HCT116 (cell line): Measurements from ENCODE around the gene SH3YL1. TPM values are rescaled to one million over a fixed set of nuclear protein-coding genes. Genes with fewer than 3 reads are reported as not detected.

ENCODE experiments used
- ATAC-seq: fragments of 200-7000 bp; cut with Tn5 transposase; 2 replicates; pipeline ENCODE4 v1.9.1; 2020; ENCODE audit warnings: mild to moderate bottlenecking, moderate library complexity
- BruUV-seq: library from RNA; stranded (reverse); fragments of 400-500 nt; replicated peaks from 2 replicates; lab custom pipeline; 2021; lab: Mats Ljungman, UMichigan
- CTCF ChIA-PET: fragments of 300-600 bp; sonication (Branson Sonifier 250); formaldehyde crosslinking; loops from one replicate; lab custom pipeline; 2021; ENCODE audit warnings: antibody characterized with exemption; lab: Charles Lee
- POLR2A ChIA-PET: fragments of 300-600, 350-600 bp; sonication (Branson Sonifier 250); formaldehyde crosslinking; loops from one replicate; lab custom pipeline; 2021; ENCODE audit warnings: antibody characterized with exemption; lab: Charles Lee
- RAD21 ChIA-PET, 2 experiments: fragments of 300-600 bp; sonication (Branson Sonifier 250); formaldehyde crosslinking; loops; one replicate each; lab custom pipeline; 2023; ENCODE audit warnings: low total read pairs in 2 of 2; ENCODE audit not compliant: uncharacterized antibody in 2 of 2, unreplicated experiment in 2 of 2, low non-redundant PET in 1 of 2; lab: Charles Lee
- DNase-seq: peaks from one replicate; pipeline ENCODE4 v3.0.0-alpha.2; 2010; ENCODE audit warnings: low read depth, low spot score
- H2AFZ ChIP-seq: fragments of 200-600 bp; shearing (Covaris generic), sonication (generic); 2 replicates; pipeline ENCODE4 v1.6.1; 2017; ENCODE audit warnings: low read depth, mixed run types, mixed read lengths, antibody characterized with exemption, low read length; ENCODE audit not compliant: poor library complexity, severe bottlenecking
- H3K27ac ChIP-seq: 2 replicates; pipeline ENCODE4 v1.5.1; 2012; ENCODE audit warnings: low read depth, low read length
- H3K27me3 ChIP-seq: fragments of 200-600 bp; sonication (generic); 2 replicates; pipeline ENCODE4 v1.6.1; 2016; ENCODE audit warnings: mixed run types, low read length, mixed read lengths; ENCODE audit not compliant: insufficient read depth
- H3K36me3 ChIP-seq, 2 experiments: fragments of 200-500 bp in 1 of 2; fragments of 200-600 bp in 1 of 2; sonication (Bioruptor generic) in 1 of 2; sonication (generic) in 1 of 2; 2 replicates each; pipeline versions ENCODE4 v1.5.1 to v1.6.1; 2014 to 2016; ENCODE audit warnings: low read length in 2 of 2, inconsistent platforms in 1 of 2, mixed read lengths in 1 of 2, mixed run types in 1 of 2; ENCODE audit not compliant: insufficient read depth in 2 of 2, control insufficient read depth in 1 of 2
- H3K4me1 ChIP-seq, 2 experiments: fragments of 200-600 bp in 1 of 2; sonication (generic) in 1 of 2; 2 replicates each; pipeline versions ENCODE4 v1.5.1 to v1.6.1; 2012 to 2017; ENCODE audit warnings: low read length in 2 of 2, inconsistent platforms in 1 of 2, mild to moderate bottlenecking in 1 of 2, mixed read lengths in 1 of 2, mixed run types in 1 of 2, moderate library complexity in 1 of 2; ENCODE audit not compliant: insufficient read depth in 2 of 2, control insufficient read depth in 1 of 2
- H3K4me2 ChIP-seq: fragments of 200-600 bp; sonication (generic); 2 replicates; pipeline ENCODE4 v1.6.1; 2017; ENCODE audit warnings: mixed run types, low read length, mixed read lengths
- H3K4me3 ChIP-seq, 2 experiments: fragments of 200-600 bp in 1 of 2; sonication (generic) in 1 of 2; replicated peaks in 1 of 2; 2 replicates each; pipeline ENCODE4 v1.5.1; 2011 to 2016; ENCODE audit warnings: low read length in 2 of 2, control low read depth in 1 of 2, low read depth in 1 of 2, mild to moderate bottlenecking in 1 of 2, mixed read lengths in 1 of 2, mixed run types in 1 of 2
- H3K79me2 ChIP-seq: fragments of 200-600 bp; sonication (generic); 2 replicates; pipeline ENCODE4 v1.6.1; 2017; ENCODE audit warnings: mild to moderate bottlenecking, mixed run types, low read length, moderate library complexity, mixed read lengths; ENCODE audit not compliant: insufficient read depth
- H3K9ac ChIP-seq: fragments of 200-600 bp; sonication (generic); 2 replicates; pipeline ENCODE4 v1.6.1; 2016; ENCODE audit warnings: low read length, mixed read lengths
- H3K9me2 ChIP-seq: fragments of 200-600 bp; sonication (generic), shearing (Covaris generic); 2 replicates; pipeline ENCODE4 v1.6.1; 2017; ENCODE audit warnings: mixed run types, mild to moderate bottlenecking, moderate library complexity; ENCODE audit not compliant: insufficient read depth
- H3K9me3 ChIP-seq, 2 experiments: fragments of 200-500 bp in 1 of 2; fragments of 200-600 bp in 1 of 2; sonication (Bioruptor generic) in 1 of 2; sonication (generic) in 1 of 2; 2 replicates each; pipeline ENCODE4 v1.6.1; 2014 to 2017; ENCODE audit warnings: low read length in 2 of 2, mixed read lengths in 2 of 2, inconsistent platforms in 1 of 2, low read depth in 1 of 2, mild to moderate bottlenecking in 1 of 2, mixed run types in 1 of 2, moderate library complexity in 1 of 2; ENCODE audit not compliant: control insufficient read depth in 1 of 2, insufficient read depth in 1 of 2
- H4K20me1 ChIP-seq: fragments of 200-600 bp; sonication (generic), shearing (Covaris generic); 2 replicates; pipeline ENCODE4 v1.6.1; 2017; ENCODE audit warnings: mixed run types, mild to moderate bottlenecking, moderate library complexity; ENCODE audit not compliant: insufficient read depth
- ATF3 ChIP-seq: IDR thresholded peaks from 2 replicates; pipeline ENCODE4 v1.6.1; 2012
- CBX3 ChIP-seq: IDR thresholded peaks from 2 replicates; pipeline ENCODE4 v1.6.1; 2012; ENCODE audit warnings: low read depth
- CEBPB ChIP-seq: IDR thresholded peaks from 2 replicates; pipeline ENCODE4 v1.6.1; 2012; ENCODE audit warnings: low read depth
- EGR1 ChIP-seq: IDR thresholded peaks from 2 replicates; pipeline ENCODE4 v1.6.1; 2012; ENCODE audit warnings: low read depth
- ELF1 ChIP-seq: IDR thresholded peaks from 2 replicates; pipeline ENCODE4 v1.6.1; 2012; ENCODE audit warnings: low read depth, borderline replicate concordance
- EZH2 ChIP-seq: fragments of 200-600 bp; sonication (generic); IDR thresholded peaks from 2 replicates; pipeline ENCODE4 v1.6.1; 2017; ENCODE audit warnings: antibody characterized with exemption, mixed run types
- EZH2phosphoT487 ChIP-seq: fragments of 200-600 bp; IDR thresholded peaks from 2 replicates; pipeline ENCODE4 v1.6.1; 2018; ENCODE audit warnings: antibody characterized with exemption, borderline replicate concordance
- FOSL1 ChIP-seq: IDR thresholded peaks from 2 replicates; pipeline ENCODE4 v1.6.1; 2012; ENCODE audit warnings: low read depth
- JUND ChIP-seq: IDR thresholded peaks from 2 replicates; pipeline ENCODE4 v1.6.1; 2012
- POLR2AphosphoS5 ChIP-seq: IDR thresholded peaks from 2 replicates; pipeline ENCODE4 v1.6.1; 2011; ENCODE audit warnings: mild to moderate bottlenecking, low read depth, low read length, moderate library complexity
- SIN3A ChIP-seq: IDR thresholded peaks from 2 replicates; pipeline ENCODE4 v1.6.1; 2012; ENCODE audit warnings: low read depth
- SP1 ChIP-seq: IDR thresholded peaks from 2 replicates; pipeline ENCODE4 v1.6.1; 2012; ENCODE audit warnings: low read depth
- SRF ChIP-seq: IDR thresholded peaks from 2 replicates; pipeline ENCODE4 v1.6.1; 2012; ENCODE audit warnings: low read depth
- TCF7L2 ChIP-seq: IDR thresholded peaks from 2 replicates; pipeline ENCODE4 v1.7.0; 2011; ENCODE audit warnings: borderline replicate concordance, inconsistent platforms; ENCODE audit not compliant: insufficient read depth, insufficient read length; ENCODE audit errors: extremely low read depth
- YY1 ChIP-seq: IDR thresholded peaks from 2 replicates; pipeline ENCODE4 v1.6.1; 2011; ENCODE audit warnings: low read length, low read depth, moderate library complexity, mild to moderate bottlenecking; ENCODE audit not compliant: insufficient replicate concordance; ENCODE audit errors: extremely low read depth
- ZBTB33 ChIP-seq: IDR thresholded peaks from 2 replicates; pipeline ENCODE4 v1.6.1; 2011; ENCODE audit warnings: mild to moderate bottlenecking, low read length, moderate library complexity; ENCODE audit not compliant: insufficient replicate concordance; ENCODE audit errors: extremely low read depth
- ZFX ChIP-seq: fragments of 450-650 bp; IDR thresholded peaks from 2 replicates; pipeline ENCODE4 v1.6.1; 2017
- ZNF274 ChIP-seq: fragments of 200-500 bp; sonication (Bioruptor generic); IDR thresholded peaks from 2 replicates; pipeline ENCODE4 v1.6.1; 2014; ENCODE audit warnings: mild to moderate bottlenecking, low read depth, low read length, inconsistent platforms
- intact Hi-C: fragments of 100-400 bp; cut with micrococcal nuclease; formaldehyde crosslinking; loops from 2 replicates; pipeline ENCODE4 v1.10.0; 2022
- total RNA-seq: library from RNA; stranded (reverse); gene quantifications from one replicate; pipeline ENCODE4 v1.2.1, GENCODE V29; 2021; ENCODE audit not compliant: unreplicated experiment

Gene SH3YL1
- total RNA-seq, 1 experiment from 2014 or later = 32.8 TPM

GRCh38 chr2:284896-285492 is 21.2 kb upstream of the SH3YL1 start (continued):
- no peak for TF ChIP-seq ZBTB33

- intact Hi-C loops = no loop called here
- Histone ChIP-seq H3K4me3 (no peak overlapping the region), H3K79me2 (peaks cover 13% of the 10 kb centered on the region; the same call in 1 of the 2 replicates), H3K4me1 (no peaks in the 10 kb centered on the region), H3K9me3 (no peaks in the 10 kb centered on the region), H3K4me2 (no peak overlapping the region), H3K36me3 (peaks cover 9 to 20% of the 10 kb centered on the region in 2 experiments; a peak in 2 of 4 replicates), H4K20me1 (0 out of 2 replicates have a peak, but pooled peaks cover 2% of the 10 kb centered on the region), H3K27ac (no peak overlapping the region), H2AFZ (no peak overlapping the region), H3K9me2 (no peaks in the 10 kb centered on the region), H3K9ac (no peak overlapping the region), H3K27me3 (no peaks in the 10 kb centered on the region)
- DNase-seq (no peak), ATAC-seq (no peak)
- ChIA-PET POLR2A (no interaction called here), CTCF (interaction anchor here (0.8 kb wide), 1 partner anchor 10 kb away, joined by 4 read pairs; no protein-coding TSS in a partner anchor)
- no peak for TF ChIP-seq ELF1
- TF ChIP-seq JUND = no peak
- TF ChIP-seq SIN3A = no peak
- no peak for TF ChIP-seq ATF3
- TF ChIP-seq ZNF274 = no peak
- no peak for TF ChIP-seq EZH2
- TF ChIP-seq ZFX = no peak
- no peak for TF ChIP-seq ZBTB33
- TF ChIP-seq YY1 = no peak
- TF ChIP-seq SP1 = no peak
- TF ChIP-seq EZH2phosphoT487 = no peak
- TF ChIP-seq FOSL1 = no peak
- no peak for TF ChIP-seq SRF
- no peak for TF ChIP-seq EGR1
- TF ChIP-seq CBX3 = no peak
- no peak for TF ChIP-seq POLR2AphosphoS5
- TF ChIP-seq CEBPB = no peak
- no peak for TF ChIP-seq TCF7L2
- TF ChIP-seq, all 23 proteins: peak for 0
- BruUV-seq = no TSS peak
- RAD21 ChIA-PET = no interaction called here
Observed at GRCh38 chr2:283996-284794, 20.4 kb upstream of the SH3YL1 start.
